PC-9 (cell line): ENCODE data around the gene USP22. TPM values are rescaled to one million over a fixed set of nuclear protein-coding genes. Genes with fewer than 3 reads are reported as not detected.

Source experiments
- BruUV-seq: library from RNA; stranded (reverse); fragments of 400-500 nt; replicated peaks from 2 replicates; lab custom pipeline; 2021; lab: Mats Ljungman, UMichigan
- CTCF ChIA-PET: fragments of 300-600 bp; sonication (Branson Sonifier 250); formaldehyde crosslinking; loops from one replicate; lab custom pipeline; 2022; ENCODE audit warnings: antibody characterized with exemption; lab: Charles Lee
- POLR2A ChIA-PET: fragments of 300-600 bp; sonication (Branson Sonifier 250); formaldehyde crosslinking; loops from one replicate; lab custom pipeline; 2022; ENCODE audit warnings: antibody characterized with exemption; ENCODE audit not compliant: unreplicated experiment; lab: Charles Lee
- DNase-seq, 2 experiments: peaks; one replicate each; pipeline versions ENCODE4 v3.0.0 to v3.0.0-alpha.2; 2015 to 2022; ENCODE audit warnings: mixed read lengths in 1 of 2
- H2AFZ ChIP-seq: fragments of 200-600 bp; sonication (generic); 2 replicates; pipeline ENCODE4 v1.8.1; 2017; ENCODE audit warnings: antibody characterized with exemption
- H3F3A ChIP-seq: fragments of 200-600 bp; sonication (generic); 2 replicates; pipeline ENCODE4 v1.8.1; 2017; ENCODE audit warnings: antibody characterized with exemption, mild to moderate bottlenecking, low read depth; ENCODE audit not compliant: insufficient read depth
- H3K27ac ChIP-seq: fragments of 200-600 bp; sonication (generic); 2 replicates; pipeline ENCODE4 v1.6.1; 2016; ENCODE audit warnings: mixed run types
- H3K27me3 ChIP-seq: fragments of 200-600 bp; sonication (generic); 2 replicates; pipeline ENCODE4 v1.6.1; 2016; ENCODE audit warnings: low read depth, mixed run types; ENCODE audit not compliant: insufficient read depth
- H3K36me3 ChIP-seq: fragments of 200-600 bp; sonication (generic); 2 replicates; pipeline ENCODE4 v1.6.1; 2016; ENCODE audit warnings: low read depth, mixed run types
- H3K4me1 ChIP-seq: fragments of 200-600 bp; sonication (generic); replicated peaks from 2 replicates; pipeline ENCODE4 v1.6.1; 2016; ENCODE audit warnings: mixed run types; ENCODE audit not compliant: insufficient read depth
- H3K4me2 ChIP-seq: fragments of 200-600 bp; sonication (generic); 2 replicates; pipeline ENCODE4 v1.6.1; 2017; ENCODE audit warnings: mixed run types
- H3K4me3 ChIP-seq: fragments of 200-600 bp; sonication (generic); 2 replicates; pipeline ENCODE4 v1.6.1; 2016; ENCODE audit warnings: mixed run types
- H3K79me2 ChIP-seq: fragments of 200-600 bp; sonication (generic); 2 replicates; pipeline ENCODE4 v1.6.1; 2017; ENCODE audit warnings: low read depth, mixed run types
- H3K9me2 ChIP-seq: fragments of 200-600 bp; sonication (generic); 2 replicates; pipeline ENCODE4 v1.8.1; 2017; ENCODE audit warnings: mild to moderate bottlenecking; ENCODE audit not compliant: insufficient read depth
- H3K9me3 ChIP-seq: fragments of 200-600 bp; sonication (generic); 2 replicates; pipeline ENCODE4 v1.8.1; 2016; ENCODE audit warnings: low read depth; ENCODE audit not compliant: insufficient read depth
- H4K20me1 ChIP-seq: fragments of 200-600 bp; sonication (generic); 2 replicates; pipeline ENCODE4 v1.8.1; 2017; ENCODE audit not compliant: insufficient read depth
- CTCF ChIP-seq: fragments of 200-600 bp; sonication (generic); conservative IDR thresholded peaks from 2 replicates; pipeline ENCODE4 v1.6.1; 2017; ENCODE audit warnings: mixed run types, antibody characterized with exemption, mild to moderate bottlenecking, moderate library complexity
- EZH2 ChIP-seq: fragments of 200-600 bp; sonication (generic); IDR thresholded peaks from 2 replicates; pipeline ENCODE4 v1.8.0; 2017; ENCODE audit warnings: antibody characterized with exemption, low read depth
- intact Hi-C: fragments of 100-400 bp; cut with micrococcal nuclease; formaldehyde crosslinking; loops from one replicate; pipeline ENCODE4 v1.10.0; 2022; ENCODE audit not compliant: unreplicated experiment
- total RNA-seq: library from RNA; stranded (reverse); gene quantifications from 2 replicates; pipeline ENCODE4 v1.2.3, GENCODE V29; 2021

The USP22 gene
- total RNA-seq, 1 experiment from 2014 or later, result 296 TPM

DNA sequence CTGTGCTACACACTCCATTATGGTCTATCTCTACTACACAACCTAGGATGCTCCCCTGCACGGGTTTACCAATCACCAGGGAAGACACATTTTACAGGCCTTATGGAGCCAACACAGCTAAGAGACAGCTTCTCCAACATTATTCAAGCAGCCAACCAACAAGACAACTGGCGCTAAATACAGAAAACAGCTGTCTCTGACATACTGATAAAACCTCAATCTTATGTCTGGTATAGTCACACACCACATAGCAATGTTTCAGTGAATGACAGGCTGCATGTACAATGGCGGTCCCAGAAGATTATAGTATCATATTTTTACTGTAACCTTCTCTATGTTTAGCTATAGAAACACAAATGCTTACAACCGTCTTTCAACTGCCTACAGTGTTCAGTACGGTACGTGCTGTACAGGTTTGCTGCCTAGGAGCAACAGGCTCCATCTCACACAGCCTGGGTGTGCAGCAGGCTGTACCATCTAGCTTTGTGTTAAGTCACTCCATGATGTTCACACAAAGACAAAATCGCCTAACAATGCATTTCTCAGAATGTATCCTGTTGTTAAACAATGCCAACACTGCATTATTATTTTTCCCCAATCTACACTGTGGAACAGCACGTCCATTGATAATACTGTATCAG, 10.9 kb downstream of the USP22 start:
- intact Hi-C loops, result no loop called here
- Histone ChIP-seq H3K4me3 (no peak overlapping the region), H3K9me3 (no peaks in the 10 kb centered on the region), H2AFZ (no peak overlapping the region), H3K4me2 (no peak overlapping the region), H3K36me3 (peaks cover 12% of the 10 kb centered on the region; the same call in 1 of the 2 replicates), H3K9me2 (no peaks in the 10 kb centered on the region), H3K4me1 (no peaks in the 10 kb centered on the region), H3K27me3 (no peaks in the 10 kb centered on the region), H4K20me1 (peaks cover 97% of the 10 kb centered on the region), H3K27ac (no peak overlapping the region), H3K79me2 (peaks cover 100% of the 10 kb centered on the region), H3F3A (peaks cover 23% of the 10 kb centered on the region; the same call in 1 of the 2 replicates)
- ChIA-PET POLR2A (no interaction called here), CTCF (interaction anchor here (0.7 kb wide), 1 partner anchor 12 kb away, joined by 8 read pairs; no protein-coding TSS in a partner anchor)
- no peak for TF ChIP-seq EZH2
- no peak for TF ChIP-seq CTCF
- no TSS peak for BruUV-seq
- no peak for DNase-seq

GRCh38 chr17:21030375-21030774, 12.4 kb downstream of the USP22 start:
- no peak overlapping the region for H2AFZ ChIP-seq
- no peak overlapping the region for H3K4me2 ChIP-seq

DNA sequence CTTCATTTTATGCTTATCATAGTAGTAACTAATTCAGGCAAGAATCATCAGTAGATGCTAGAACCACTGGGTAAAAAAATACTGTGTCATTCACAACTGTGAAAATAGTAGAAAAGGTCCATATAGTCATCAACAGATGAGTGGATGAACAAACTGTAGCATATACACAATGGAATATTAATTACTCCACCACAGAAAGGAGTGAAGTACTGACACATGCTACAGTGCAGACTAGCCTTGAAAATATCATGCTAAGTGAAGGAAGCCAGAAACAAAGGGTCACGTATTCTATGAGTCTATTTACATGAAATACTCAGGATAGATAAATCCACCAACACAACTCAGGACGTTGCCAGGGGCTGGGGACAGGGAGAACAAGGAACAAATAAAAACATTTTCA, 13.3 kb downstream of the USP22 start:
- TF ChIP-seq EZH2 (no peak), CTCF (no peak)

More at GRCh38 chr17:21030375-21030774, 12.4 kb downstream of the USP22 start:
- Histone ChIP-seq H3K9me3 (no peaks in the 10 kb centered on the region), H3K4me1 (no peaks in the 10 kb centered on the region), H3K27ac (no peak overlapping the region), H3K36me3 (peaks cover 10% of the 10 kb centered on the region; the same call in 1 of the 2 replicates), H3K27me3 (no peaks in the 10 kb centered on the region), H3K9me2 (no peaks in the 10 kb centered on the region), H4K20me1 (peaks cover 97% of the 10 kb centered on the region), H3K79me2 (peaks cover 100% of the 10 kb centered on the region), H3K4me3 (no peak overlapping the region), H3F3A (peaks cover 30% of the 10 kb centered on the region; the same call in 1 of the 2 replicates)
- POLR2A ChIA-PET, result no interaction called here
- TF ChIP-seq EZH2, result no peak
- CTCF ChIA-PET, result no interaction called here
- DNase-seq, result no peak
- no TSS peak for BruUV-seq
- intact Hi-C loops, result no loop called here

More for the DNA sequence above, 13.3 kb downstream of the USP22 start:
- H3K9me3 ChIP-seq, result no peaks in the 10 kb centered on the region
- no peaks in the 10 kb centered on the region for H3K9me2 ChIP-seq
- H2AFZ ChIP-seq, result no peak overlapping the region
- no peak overlapping the region for H3K4me2 ChIP-seq
- H3K4me3 ChIP-seq, result no peak overlapping the region
- H3K36me3 ChIP-seq, result peaks cover 9% of the 10 kb centered on the region; the same call in 1 of the 2 replicates
- H3K4me1 ChIP-seq, result no peaks in the 10 kb centered on the region
- H3K27me3 ChIP-seq, result no peaks in the 10 kb centered on the region
- ChIA-PET POLR2A (no interaction called here), CTCF (no interaction called here)
- peaks cover 29% of the 10 kb centered on the region; the same call in 1 of the 2 replicates for H3F3A ChIP-seq
- intact Hi-C loops, result no loop called here
- DNase-seq, result no peak
- peaks cover 100% of the 10 kb centered on the region for H3K79me2 ChIP-seq
- H4K20me1 ChIP-seq, result peaks cover 97% of the 10 kb centered on the region
- no peak overlapping the region for H3K27ac ChIP-seq
- BruUV-seq, result no TSS peak
